Right ventricle myocardium inferior (tissue), 1 donor: ENCODE measurements around the gene UNC80. TPM values are rescaled to one million over a fixed set of nuclear protein-coding genes. Genes with fewer than 3 reads are reported as not detected.
"Not testable (repeated sequence)": the region's sequence is repeated elsewhere in the genome, so short reads cannot be mapped to it uniquely, and the experiment has no call there.

ENCODE experiments used
- ATAC-seq: fragments of 200-7000 bp; cut with Tn5 transposase; one replicate; pipeline ENCODE4 v1.9.1; 2020; ENCODE audit warnings: mild to moderate bottlenecking, moderate library complexity
- DNase-seq: peaks from one replicate; pipeline ENCODE4 v3.0.0; 2021; ENCODE audit errors: missing footprints
- intact Hi-C: fragments of 100-400 bp; cut with DNase I; formaldehyde crosslinking; loops from one replicate; pipeline ENCODE4 v1.11.0; 2022
- total RNA-seq: library from RNA; stranded (reverse); fragmentation: NEBNext Ultra II Directional; extraction: Animal tissue kit (Norgen Biotek cat#: 25700); gene quantifications from one replicate; pipeline ENCODE4 v1.2.1, GENCODE V29; 2021
- donor health status: DM: no; HTN: yes; CAD: no; lungs with severe emphysema.

Gene UNC80
- total RNA-seq, 1 donor from 2014 or later: not detected

GRCh38 chr2:209791151-209791550 lies 19.5 kb downstream of the UNC80 start:
- ATAC-seq (no peak), DNase-seq (no peak)
- intact Hi-C loops: no loop called here

- ATAC-seq, DNase-seq: not testable (repeated sequence)
Observed at GRCh38 chr2:209795425-209795824, 23.8 kb downstream of the UNC80 start.

GRCh38 chr2:209805351-209805750 lies 33.7 kb downstream of the UNC80 start:
- ATAC-seq: no peak
- DNase-seq: no peak
- intact Hi-C loops: no loop called here

More at GRCh38 chr2:209795425-209795824, 23.8 kb downstream of the UNC80 start:
- intact Hi-C loops: not testable (repeated sequence)

GRCh38 chr2:209806318-209806717 lies 34.7 kb downstream of the UNC80 start:
- ATAC-seq: no peak
- intact Hi-C loops: no loop called here
- no peak for DNase-seq

- ATAC-seq: no peak
- no peak for DNase-seq
- intact Hi-C loops: no loop called here
Observed at GRCh38 chr2:209808521-209808920, 36.9 kb downstream of the UNC80 start.

- DNase-seq (peak; percentile 63), ATAC-seq (no peak)
- intact Hi-C loops: no loop called here
Observed at GRCh38 chr2:209809256-209809655, 37.6 kb downstream of the UNC80 start.

GRCh38 chr2:209817844-209818271 lies 46.2 kb downstream of the UNC80 start:
- ATAC-seq (no peak), DNase-seq (no peak)
- intact Hi-C loops: no loop called here

- ATAC-seq: no peak
- intact Hi-C loops: no loop called here
- DNase-seq: no peak
Observed at GRCh38 chr2:209818939-209819338, 47.3 kb downstream of the UNC80 start.

GRCh38 chr2:209821806-209822205 lies 50.2 kb downstream of the UNC80 start:
- intact Hi-C loops: no loop called here
- no peak for ATAC-seq

GRCh38 chr2:209823484-209823883 lies 51.9 kb downstream of the UNC80 start:
- intact Hi-C loops: no loop called here
- DNase-seq (no peak), ATAC-seq (no peak)

More at GRCh38 chr2:209821806-209822205, 50.2 kb downstream of the UNC80 start:
- no peak for DNase-seq

GRCh38 chr2:209824391-209824790 lies 52.8 kb downstream of the UNC80 start:
- intact Hi-C loops: no loop called here
- ATAC-seq: no peak
- DNase-seq: no peak

- no peak for ATAC-seq
- DNase-seq: no peak
- intact Hi-C loops: no loop called here
Observed at GRCh38 chr2:209830722-209831465, 59.3 kb downstream of the UNC80 start.

GRCh38 chr2:209834767-209835166 lies 63.1 kb downstream of the UNC80 start:
- DNase-seq (no peak), ATAC-seq (no peak)
- intact Hi-C loops: no loop called here

GRCh38 chr2:209840434-209840833 lies 68.8 kb downstream of the UNC80 start:
- DNase-seq: no peak
- intact Hi-C loops: no loop called here
- no peak for ATAC-seq

- intact Hi-C loops: no loop called here
- no peak for ATAC-seq
- DNase-seq: no peak
Observed at GRCh38 chr2:209845666-209846065, 74.0 kb downstream of the UNC80 start.

GRCh38 chr2:209864716-209865295 lies 93.2 kb downstream of the UNC80 start:
- ATAC-seq (no peak), DNase-seq (no peak)
- intact Hi-C loops: no loop called here

GRCh38 chr2:209868271-209868994 lies 96.8 kb downstream of the UNC80 start:
- ATAC-seq (no peak), DNase-seq (no peak)
- intact Hi-C loops: no loop called here

GRCh38 chr2:209870067-209870466 lies 98.4 kb downstream of the UNC80 start:
- intact Hi-C loops: no loop called here
- no peak for DNase-seq
- ATAC-seq: no peak

GRCh38 chr2:209872675-209873074 lies 101.0 kb downstream of the UNC80 start:
- ATAC-seq (no peak), DNase-seq (peak; percentile 74)
- intact Hi-C loops: no loop called here

GRCh38 chr2:209875270-209875669 lies 103.6 kb downstream of the UNC80 start:
- intact Hi-C loops: no loop called here
- ATAC-seq (no peak), DNase-seq (no peak)
